HCT116 (cell line): Measurements from ENCODE around the gene GAS2.

Experiments
- CEBPB ChIP-seq: IDR thresholded peaks from 2 replicates; pipeline ENCODE4 v1.6.1; 2012; ENCODE audit warnings: low read depth
- EGR1 ChIP-seq: IDR thresholded peaks from 2 replicates; pipeline ENCODE4 v1.6.1; 2012; ENCODE audit warnings: low read depth
- EZH2phosphoT487 ChIP-seq: fragments of 200-600 bp; IDR thresholded peaks from 2 replicates; pipeline ENCODE4 v1.6.1; 2018; ENCODE audit warnings: antibody characterized with exemption, borderline replicate concordance
- JUND ChIP-seq: IDR thresholded peaks from 2 replicates; pipeline ENCODE4 v1.6.1; 2012
- SIN3A ChIP-seq: IDR thresholded peaks from 2 replicates; pipeline ENCODE4 v1.6.1; 2012; ENCODE audit warnings: low read depth
- YY1 ChIP-seq: IDR thresholded peaks from 2 replicates; pipeline ENCODE4 v1.6.1; 2011; ENCODE audit warnings: low read length, low read depth, moderate library complexity, mild to moderate bottlenecking; ENCODE audit not compliant: insufficient replicate concordance; ENCODE audit errors: extremely low read depth
- TF ChIP-seq, protein P1 (sequence below), 3 experiments: fragments of 200-600 bp in 1 of 3; sonication (generic) in 1 of 3; IDR thresholded peaks in 2 of 3; conservative IDR thresholded peaks in 1 of 3; 2 replicates each; pipeline ENCODE4 v1.5.1; 2012 to 2017; ENCODE audit warnings: low read depth in 2 of 3, low read length in 2 of 3, antibody characterized with exemption in 1 of 3, borderline replicate concordance in 1 of 3, control low read depth in 1 of 3, mild to moderate bottlenecking in 1 of 3, mixed read lengths in 1 of 3, mixed run types in 1 of 3, moderate library complexity in 1 of 3; ENCODE audit not compliant: insufficient read depth in 1 of 3

DNA sequence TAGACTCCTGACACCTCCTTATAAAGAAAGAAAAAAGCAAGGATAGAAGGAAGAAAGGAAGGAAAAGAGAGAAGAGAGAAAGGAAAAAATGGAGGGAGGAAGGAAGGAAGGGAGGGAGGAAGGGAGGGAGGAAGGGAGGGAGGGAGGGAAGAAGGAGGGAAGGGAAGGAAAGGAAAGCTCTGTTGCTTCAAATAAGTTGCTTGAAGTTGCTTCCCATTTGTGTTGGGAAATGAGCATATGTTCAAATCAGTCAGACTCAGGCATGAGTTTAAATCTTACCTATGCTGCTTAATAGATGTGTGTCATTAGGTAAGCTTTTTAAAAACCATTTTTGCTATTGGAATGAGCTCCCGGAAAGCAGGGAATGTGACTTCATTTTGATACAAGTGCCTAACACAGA, 6.6 kb upstream of the GAS2 start:
- TF ChIP-seq, protein P1, sequence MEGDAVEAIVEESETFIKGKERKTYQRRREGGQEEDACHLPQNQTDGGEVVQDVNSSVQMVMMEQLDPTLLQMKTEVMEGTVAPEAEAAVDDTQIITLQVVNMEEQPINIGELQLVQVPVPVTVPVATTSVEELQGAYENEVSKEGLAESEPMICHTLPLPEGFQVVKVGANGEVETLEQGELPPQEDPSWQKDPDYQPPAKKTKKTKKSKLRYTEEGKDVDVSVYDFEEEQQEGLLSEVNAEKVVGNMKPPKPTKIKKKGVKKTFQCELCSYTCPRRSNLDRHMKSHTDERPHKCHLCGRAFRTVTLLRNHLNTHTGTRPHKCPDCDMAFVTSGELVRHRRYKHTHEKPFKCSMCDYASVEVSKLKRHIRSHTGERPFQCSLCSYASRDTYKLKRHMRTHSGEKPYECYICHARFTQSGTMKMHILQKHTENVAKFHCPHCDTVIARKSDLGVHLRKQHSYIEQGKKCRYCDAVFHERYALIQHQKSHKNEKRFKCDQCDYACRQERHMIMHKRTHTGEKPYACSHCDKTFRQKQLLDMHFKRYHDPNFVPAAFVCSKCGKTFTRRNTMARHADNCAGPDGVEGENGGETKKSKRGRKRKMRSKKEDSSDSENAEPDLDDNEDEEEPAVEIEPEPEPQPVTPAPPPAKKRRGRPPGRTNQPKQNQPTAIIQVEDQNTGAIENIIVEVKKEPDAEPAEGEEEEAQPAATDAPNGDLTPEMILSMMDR (IDR thresholded peaks at IDR 0.05 in 2 of 3, conservative IDR thresholded peaks at IDR 0.05 in 1 of 3; ENCODE audit: borderline replicate concordance in 1 of 3, insufficient read depth in 1 of 3, low read depth in 2 of 3, low read length in 2 of 3): no peak
- no peak for TF ChIP-seq JUND
- TF ChIP-seq EZH2phosphoT487: no peak
- TF ChIP-seq EGR1: no peak
- TF ChIP-seq YY1: no peak
- TF ChIP-seq CEBPB: no peak
- TF ChIP-seq SIN3A: no peak
